K562 (cell line): Measurements from ENCODE around the gene ZNF197. TPM values are rescaled to one million over a fixed set of nuclear protein-coding genes. Genes with fewer than 3 reads are reported as not detected.

ENCODE experiments used
- ARNT ChIP-seq, 2 experiments: fragments of 450-650 bp; IDR thresholded peaks; 2 replicates each; pipeline ENCODE4 v1.6.1; 2016; ENCODE audit warnings: mild to moderate bottlenecking in 1 of 2
- CC2D1A ChIP-seq: fragments of 450-650 bp; IDR thresholded peaks from 2 replicates; pipeline ENCODE4 v1.6.1; 2017; ENCODE audit warnings: mild to moderate bottlenecking
- CREB3L1 ChIP-seq: fragments of 450-650 bp; IDR thresholded peaks from 2 replicates; pipeline ENCODE4 v1.6.1; 2014; ENCODE audit warnings: low read depth, mild to moderate bottlenecking, moderate library complexity, borderline replicate concordance
- CTBP1 ChIP-seq: fragments of 450-650 bp; IDR thresholded peaks from 2 replicates; pipeline ENCODE4 v1.6.1; 2016; ENCODE audit warnings: borderline replicate concordance
- ETV1 ChIP-seq: fragments of 450-650 bp; conservative IDR thresholded peaks from 2 replicates; pipeline ENCODE4 v1.6.1; 2016; ENCODE audit warnings: missing genetic modification characterization, control low read depth, low read depth, missing compliant biosample characterization
- FIP1L1 ChIP-seq: fragments of 200-400 bp; formaldehyde crosslinking; IDR thresholded peaks from 2 replicates; pipeline ENCODE4 v1.6.1; 2018; ENCODE audit warnings: mild to moderate bottlenecking, low read depth, low read length; ENCODE audit not compliant: poor library complexity, severe bottlenecking
- KDM5B ChIP-seq: fragments of 200-600 bp; sonication (generic); IDR thresholded peaks from 2 replicates; pipeline ENCODE4 v1.6.1; 2012; ENCODE audit warnings: low read depth, mild to moderate bottlenecking, moderate library complexity, low read length, control low read depth, inconsistent platforms; ENCODE audit not compliant: insufficient replicate concordance
- KLF1 ChIP-seq: fragments of 450-650 bp; IDR thresholded peaks from 2 replicates; pipeline ENCODE4 v1.6.1; 2016; ENCODE audit warnings: missing genetic modification characterization, missing compliant biosample characterization
- MTA1 ChIP-seq: fragments of 450-650 bp; IDR thresholded peaks from 2 replicates; pipeline ENCODE4 v1.6.1; 2017; ENCODE audit warnings: borderline replicate concordance
- NBN ChIP-seq: fragments of 450-650 bp; IDR thresholded peaks from 2 replicates; pipeline ENCODE4 v1.6.1; 2016; ENCODE audit warnings: low read depth, mild to moderate bottlenecking
- POLR2B ChIP-seq: fragments of 450-650 bp; IDR thresholded peaks from 2 replicates; pipeline ENCODE4 v1.6.1; 2018; ENCODE audit warnings: low read depth; ENCODE audit not compliant: partially characterized antibody
- RAD51 ChIP-seq: fragments of 450-650 bp; IDR thresholded peaks from 2 replicates; pipeline ENCODE4 v1.7.1; 2016; ENCODE audit warnings: low read depth, mild to moderate bottlenecking, borderline replicate concordance
- SNIP1 ChIP-seq: fragments of 450-650 bp; IDR thresholded peaks from 2 replicates; pipeline ENCODE4 v1.7.1; 2017; ENCODE audit warnings: low read depth, mild to moderate bottlenecking
- STAT5A ChIP-seq: IDR thresholded peaks from 2 replicates; pipeline ENCODE4 v1.6.1; 2012; ENCODE audit warnings: low read length, inconsistent platforms, borderline replicate concordance
- TAF7 ChIP-seq: fragments of 450-650 bp; IDR thresholded peaks from 2 replicates; pipeline ENCODE4 v1.6.1; 2016; ENCODE audit warnings: missing genetic modification characterization, missing compliant biosample characterization
- ZBTB7A ChIP-seq: IDR thresholded peaks from 2 replicates; pipeline ENCODE4 v1.6.1; 2011; ENCODE audit warnings: low read depth, mild to moderate bottlenecking, low read length, moderate library complexity, borderline replicate concordance; ENCODE audit not compliant: control insufficient read depth
- ZNF589 ChIP-seq: fragments of 200-800 bp; sonication (Bioruptor generic); IDR thresholded peaks from 2 replicates; pipeline ENCODE4 v1.6.1; 2016; ENCODE audit warnings: low read depth, missing genetic modification characterization, missing compliant biosample characterization
- ZZZ3 ChIP-seq: fragments of 450-650 bp; IDR thresholded peaks from 2 replicates; pipeline ENCODE4 v1.6.1; 2016; ENCODE audit warnings: antibody characterized with exemption, mild to moderate bottlenecking, moderate library complexity
- polyA plus RNA-seq, 8 experiments: library from polyadenylated mRNA; depleted of rRNA in 4 of 8; stranded (reverse) in 5 of 8; unstranded in 3 of 8; fragments of >200 nt; fragmentation: Nextera tagmentation in 2 of 8; fragmentation: Illumina TruSeq in 1 of 8; extraction: Ambion mirVana in 2 of 8; extraction: Trizol in 1 of 8; gene quantifications; 2 replicates each; pipeline versions ENCODE4 v1.2.1 to v1.2.3, GENCODE V29; 2011 to 2014; ENCODE audit warnings: inconsistent platforms in 1 of 8, missing spikeins in 1 of 8
- total RNA-seq, 7 experiments: library from RNA; depleted of rRNA in 6 of 7; stranded (reverse); fragments of >200 nt in 6 of 7; fragmentation: Illumina TruSeq in 2 of 7; extraction: Trizol in 2 of 7; gene quantifications; 2 replicates each; pipeline versions ENCODE4 v1.2.1 to v1.2.3, GENCODE V29; 2011 to 2021; ENCODE audit warnings: low replicate concordance in 1 of 7
- TF ChIP-seq, protein P1 (sequence below): sonication (generic); formaldehyde crosslinking; IDR thresholded peaks from 2 replicates; pipeline ENCODE4 v1.8.0; 2022; ENCODE audit warnings: mild to moderate bottlenecking, missing genetic modification reagents, borderline replicate concordance
- TF ChIP-seq, protein P2 (sequence below): sonication (generic); formaldehyde crosslinking; IDR thresholded peaks from 2 replicates; pipeline ENCODE4 v1.8.0; 2022; ENCODE audit warnings: mild to moderate bottlenecking, missing genetic modification reagents

Gene ZNF197
- total and polyA plus RNA-seq, 9 of the 15 experiments (the other 6 are each of a cell fraction or from before 2014, with no cell fraction given): 3.5 to 19.1 (median 13.7) TPM

- TF ChIP-seq, protein P1, sequence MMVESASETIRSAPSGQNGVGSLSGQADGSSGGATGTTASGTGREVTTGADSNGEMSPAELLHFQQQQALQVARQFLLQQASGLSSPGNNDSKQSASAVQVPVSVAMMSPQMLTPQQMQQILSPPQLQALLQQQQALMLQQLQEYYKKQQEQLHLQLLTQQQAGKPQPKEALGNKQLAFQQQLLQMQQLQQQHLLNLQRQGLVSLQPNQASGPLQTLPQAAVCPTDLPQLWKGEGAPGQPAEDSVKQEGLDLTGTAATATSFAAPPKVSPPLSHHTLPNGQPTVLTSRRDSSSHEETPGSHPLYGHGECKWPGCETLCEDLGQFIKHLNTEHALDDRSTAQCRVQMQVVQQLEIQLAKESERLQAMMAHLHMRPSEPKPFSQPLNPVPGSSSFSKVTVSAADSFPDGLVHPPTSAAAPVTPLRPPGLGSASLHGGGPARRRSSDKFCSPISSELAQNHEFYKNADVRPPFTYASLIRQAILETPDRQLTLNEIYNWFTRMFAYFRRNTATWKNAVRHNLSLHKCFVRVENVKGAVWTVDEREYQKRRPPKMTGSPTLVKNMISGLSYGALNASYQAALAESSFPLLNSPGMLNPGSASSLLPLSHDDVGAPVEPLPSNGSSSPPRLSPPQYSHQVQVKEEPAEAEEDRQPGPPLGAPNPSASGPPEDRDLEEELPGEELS (CRISPR knock-in tag): no peak
- TF ChIP-seq TAF7 (tag) (peak; percentile 84), ETV1 (tag) (peak; percentile 95), NBN (peak; percentile 36; the same call in 1 of the 2 replicates), STAT5A (peak; percentile 77), RAD51 (no peak), CTBP1 (peak; percentile 58; the same call in 1 of the 2 replicates), POLR2B (peak; percentile 68), ARNT (IDR thresholded peaks at IDR 0.05) (peak in 1 of 2 experiments; percentile 89; a peak in 1 of 4 replicates), KDM5B (peak; percentile 66), ZBTB7A (peak; percentile 94), MTA1 (peak; percentile 21; the same call in 1 of the 2 replicates), CC2D1A (peak; percentile 53; the same call in 1 of the 2 replicates), FIP1L1 (peak; percentile 35), CREB3L1 (peak; percentile 74), SNIP1 (peak; percentile 93), ZZZ3 (peak; percentile 55; the same call in 1 of the 2 replicates), ZNF589 (CRISPR knock-in tag) (0 out of 2 replicates have a peak, but pooled peaks have one; percentile 31), KLF1 (tag) (peak; percentile 95)
- TF ChIP-seq, protein P2, sequence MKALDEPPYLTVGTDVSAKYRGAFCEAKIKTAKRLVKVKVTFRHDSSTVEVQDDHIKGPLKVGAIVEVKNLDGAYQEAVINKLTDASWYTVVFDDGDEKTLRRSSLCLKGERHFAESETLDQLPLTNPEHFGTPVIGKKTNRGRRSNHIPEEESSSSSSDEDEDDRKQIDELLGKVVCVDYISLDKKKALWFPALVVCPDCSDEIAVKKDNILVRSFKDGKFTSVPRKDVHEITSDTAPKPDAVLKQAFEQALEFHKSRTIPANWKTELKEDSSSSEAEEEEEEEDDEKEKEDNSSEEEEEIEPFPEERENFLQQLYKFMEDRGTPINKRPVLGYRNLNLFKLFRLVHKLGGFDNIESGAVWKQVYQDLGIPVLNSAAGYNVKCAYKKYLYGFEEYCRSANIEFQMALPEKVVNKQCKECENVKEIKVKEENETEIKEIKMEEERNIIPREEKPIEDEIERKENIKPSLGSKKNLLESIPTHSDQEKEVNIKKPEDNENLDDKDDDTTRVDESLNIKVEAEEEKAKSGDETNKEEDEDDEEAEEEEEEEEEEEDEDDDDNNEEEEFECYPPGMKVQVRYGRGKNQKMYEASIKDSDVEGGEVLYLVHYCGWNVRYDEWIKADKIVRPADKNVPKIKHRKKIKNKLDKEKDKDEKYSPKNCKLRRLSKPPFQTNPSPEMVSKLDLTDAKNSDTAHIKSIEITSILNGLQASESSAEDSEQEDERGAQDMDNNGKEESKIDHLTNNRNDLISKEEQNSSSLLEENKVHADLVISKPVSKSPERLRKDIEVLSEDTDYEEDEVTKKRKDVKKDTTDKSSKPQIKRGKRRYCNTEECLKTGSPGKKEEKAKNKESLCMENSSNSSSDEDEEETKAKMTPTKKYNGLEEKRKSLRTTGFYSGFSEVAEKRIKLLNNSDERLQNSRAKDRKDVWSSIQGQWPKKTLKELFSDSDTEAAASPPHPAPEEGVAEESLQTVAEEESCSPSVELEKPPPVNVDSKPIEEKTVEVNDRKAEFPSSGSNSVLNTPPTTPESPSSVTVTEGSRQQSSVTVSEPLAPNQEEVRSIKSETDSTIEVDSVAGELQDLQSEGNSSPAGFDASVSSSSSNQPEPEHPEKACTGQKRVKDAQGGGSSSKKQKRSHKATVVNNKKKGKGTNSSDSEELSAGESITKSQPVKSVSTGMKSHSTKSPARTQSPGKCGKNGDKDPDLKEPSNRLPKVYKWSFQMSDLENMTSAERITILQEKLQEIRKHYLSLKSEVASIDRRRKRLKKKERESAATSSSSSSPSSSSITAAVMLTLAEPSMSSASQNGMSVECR (CRISPR knock-in tag): peak; percentile 37; the same call in 1 of the 2 replicates
These were observed at the start of gene ZNF197 (continued) for GRCh38 chr3:44624749-44625480.
